ENCODE measurements around the gene SFXN3. TPM values are rescaled to one million over a fixed set of nuclear protein-coding genes. Genes with fewer than 3 reads are reported as not detected.

SFXN3 gene
- total RNA-seq, 1 donor, result 81.6 TPM

GRCh38 chr10:101011517-101012423, 19.3 kb upstream of the SFXN3 start:
- peak; percentile 25 for DNase-seq (ENCODE audit: low read depth)
- no peak overlapping the region for H3K4me3 ChIP-seq (ENCODE audit: low read depth, low read length)
- TF ChIP-seq CTCF (IDR thresholded peaks at IDR 0.05; ENCODE audit: insufficient read depth, low read depth, low read length), result peak; percentile 51

DNA sequence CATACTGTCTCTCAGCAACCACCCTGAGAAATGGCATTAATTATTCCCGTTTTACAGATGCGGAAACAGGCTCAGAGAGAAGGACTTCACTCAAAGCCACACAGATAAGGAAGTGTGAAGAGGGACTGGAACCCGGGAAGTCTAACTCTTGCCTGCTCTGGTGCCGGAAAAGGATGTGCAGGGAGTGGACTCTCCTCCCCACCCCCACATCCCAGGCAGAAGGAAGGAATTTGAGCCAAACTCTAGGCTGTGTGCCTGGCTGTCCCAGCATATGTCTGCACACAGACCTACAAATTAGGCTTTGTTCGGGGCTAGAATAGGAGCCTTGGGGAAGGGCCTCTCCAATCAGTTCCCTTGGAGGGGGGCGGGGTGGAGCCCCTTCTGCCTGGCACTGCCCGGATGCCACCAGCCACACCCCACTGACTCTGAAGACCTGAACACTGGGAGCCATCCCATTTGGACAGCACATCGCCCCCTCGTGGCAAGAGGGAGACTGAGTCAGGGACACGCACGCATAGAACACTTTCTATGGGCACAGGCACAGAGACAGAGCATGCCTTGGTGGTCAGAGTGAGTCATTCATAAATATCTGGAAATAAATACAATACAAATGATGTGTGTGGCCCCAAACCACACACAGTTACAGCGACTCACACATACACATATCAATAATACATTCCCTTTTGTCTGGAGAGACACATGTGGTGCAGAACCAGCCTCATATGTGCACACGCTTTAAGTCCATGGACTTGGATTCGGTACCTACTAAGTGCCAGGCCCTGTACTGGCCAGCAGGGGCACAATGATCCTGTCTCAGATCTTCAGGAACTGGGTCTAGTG, 18.3 kb upstream of the SFXN3 start:
- TF ChIP-seq CTCF (IDR thresholded peaks at IDR 0.05; ENCODE audit: insufficient read depth, low read depth, low read length), result peak; percentile 90

GRCh38 chr10:101013365-101013825, 17.6 kb upstream of the SFXN3 start:
- no peak for TF ChIP-seq CTCF (IDR thresholded peaks at IDR 0.05; ENCODE audit: insufficient read depth, low read depth, low read length)
- no peak overlapping the region for H3K4me3 ChIP-seq (ENCODE audit: low read depth, low read length)

More for the DNA sequence above, 18.3 kb upstream of the SFXN3 start:
- H3K4me3 ChIP-seq (ENCODE audit: low read depth, low read length), result no peak overlapping the region
- peak; percentile 92 for DNase-seq (ENCODE audit: low read depth)

DNA sequence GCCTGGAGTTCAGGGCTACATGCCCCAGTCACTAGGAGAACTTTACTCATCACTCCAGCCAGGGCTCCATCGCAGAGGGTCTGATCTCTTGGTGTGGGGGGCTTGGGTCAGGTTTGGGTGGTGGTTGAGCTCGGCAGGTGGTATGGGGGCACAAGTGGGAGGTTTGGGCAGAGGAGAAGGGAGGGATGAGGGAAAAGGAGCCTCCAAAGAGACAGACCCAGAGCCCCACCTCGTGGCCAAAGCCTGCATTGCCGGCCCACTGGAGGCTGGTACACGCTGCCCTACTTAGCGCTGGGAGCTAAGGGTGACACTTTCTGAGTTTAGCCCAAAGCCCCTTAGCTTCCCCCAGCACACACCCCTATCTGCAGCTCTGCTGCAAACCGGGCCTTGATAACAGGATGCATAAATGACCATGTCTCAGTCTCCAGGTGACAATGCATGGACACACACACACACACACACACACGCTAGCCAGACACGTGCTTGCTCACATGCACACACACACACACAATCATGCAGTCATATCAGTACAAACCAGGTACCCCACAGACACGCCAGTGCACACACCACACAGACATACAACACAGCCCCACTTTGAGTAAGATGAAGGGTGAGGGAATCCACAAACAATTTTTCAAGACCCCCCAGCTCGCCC, 16.7 kb upstream of the SFXN3 start:
- peak; percentile 67 for DNase-seq (ENCODE audit: low read depth)
- peak; percentile 96 for TF ChIP-seq CTCF (IDR thresholded peaks at IDR 0.05; ENCODE audit: insufficient read depth, low read depth, low read length)
- no peak overlapping the region for H3K4me3 ChIP-seq (ENCODE audit: low read depth, low read length)

More at GRCh38 chr10:101013365-101013825, 17.6 kb upstream of the SFXN3 start:
- DNase-seq (ENCODE audit: low read depth), result no peak

DNA sequence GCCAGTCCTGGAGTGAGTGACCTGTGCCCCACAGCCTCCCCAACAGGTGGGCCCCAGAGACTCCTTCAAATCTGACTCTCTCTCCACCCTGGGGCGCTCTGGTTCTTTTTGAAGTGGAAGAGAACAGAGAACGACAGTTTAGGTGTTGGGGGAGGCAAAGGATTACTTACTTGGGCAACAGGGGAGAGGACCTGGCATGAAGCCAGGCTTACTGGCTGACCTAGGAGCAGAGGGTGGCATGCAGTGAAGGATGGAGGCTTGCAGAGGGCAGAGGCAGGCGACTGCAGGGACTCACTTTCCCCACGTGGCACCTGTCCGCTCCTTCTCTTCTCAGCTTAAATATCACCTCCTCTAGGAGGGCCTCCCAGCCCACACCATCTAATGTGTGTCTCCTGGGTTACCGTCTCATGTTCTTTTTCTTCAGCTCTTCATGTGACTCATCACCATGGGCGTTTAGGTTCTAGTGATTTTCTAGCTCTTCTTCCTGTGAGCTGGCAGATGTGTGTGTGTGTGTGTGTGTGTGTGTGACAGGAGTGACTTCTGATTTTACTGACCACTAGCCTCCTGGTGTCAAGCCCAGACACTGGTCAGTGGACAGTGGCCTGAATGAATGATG, 16.0 kb upstream of the SFXN3 start:
- DNase-seq (ENCODE audit: low read depth), result peak; percentile 71
- no peak overlapping the region for H3K4me3 ChIP-seq (ENCODE audit: low read depth, low read length)
- no peak for TF ChIP-seq CTCF (IDR thresholded peaks at IDR 0.05; ENCODE audit: insufficient read depth, low read depth, low read length)

DNA sequence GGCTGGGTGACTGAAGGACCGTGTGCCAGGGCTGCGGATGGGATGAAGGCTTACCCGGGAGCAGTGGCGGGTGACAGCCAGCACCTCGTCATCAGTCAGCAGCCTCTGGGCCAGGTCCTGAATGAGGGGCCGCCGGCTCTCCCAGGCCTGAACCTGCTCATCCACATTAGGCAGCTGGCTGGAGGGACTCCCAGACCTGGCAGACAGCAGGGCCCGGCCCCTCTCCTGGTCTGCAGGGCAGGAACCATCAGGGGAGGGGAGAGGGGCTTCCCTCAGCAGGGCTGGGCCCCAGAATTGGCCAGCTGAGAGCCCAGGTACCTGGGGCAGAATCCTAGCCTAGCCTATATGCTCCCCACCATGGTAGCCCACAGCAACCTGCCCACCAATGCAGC, 15.5 kb upstream of the SFXN3 start:
- TF ChIP-seq CTCF (IDR thresholded peaks at IDR 0.05; ENCODE audit: insufficient read depth, low read depth, low read length), result no peak
- no peak for DNase-seq (ENCODE audit: low read depth)
- no peak overlapping the region for H3K4me3 ChIP-seq (ENCODE audit: low read depth, low read length)
